HUES48 (cell line): ENCODE measurements around the gene HBZ.
"Not testable (repeated sequence)": the region's sequence is repeated elsewhere in the genome, so short reads cannot be mapped to it uniquely, and the experiment has no call there.

ENCODE experiments used
- H3K27ac ChIP-seq: one replicate; pipeline ENCODE4 v1.7.0; 2013; ENCODE audit warnings: low read depth, low read length, inconsistent platforms
- H3K27me3 ChIP-seq: 2 replicates; pipeline ENCODE4 v1.6.1; 2013; ENCODE audit warnings: mild to moderate bottlenecking, low read length; ENCODE audit not compliant: control insufficient read depth, insufficient read depth
- H3K36me3 ChIP-seq: 2 replicates; pipeline ENCODE4 v1.6.1; 2013; ENCODE audit warnings: low read length; ENCODE audit not compliant: control insufficient read depth, insufficient read depth
- H3K4me1 ChIP-seq: 2 replicates; pipeline ENCODE4 v1.6.1; 2013; ENCODE audit warnings: mild to moderate bottlenecking, low read length; ENCODE audit not compliant: control insufficient read depth, insufficient read depth
- H3K4me3 ChIP-seq: 2 replicates; pipeline ENCODE4 v1.5.1; 2013; ENCODE audit warnings: mild to moderate bottlenecking, low read depth, low read length
- H3K9ac ChIP-seq: 2 replicates; pipeline ENCODE4 v1.6.1; 2013; ENCODE audit warnings: mild to moderate bottlenecking, low read depth, low read length, moderate library complexity
- H3K9me3 ChIP-seq: 2 replicates; pipeline ENCODE4 v1.6.1; 2013; ENCODE audit warnings: low read length; ENCODE audit not compliant: control insufficient read depth, insufficient read depth

Gene HBZ

DNA sequence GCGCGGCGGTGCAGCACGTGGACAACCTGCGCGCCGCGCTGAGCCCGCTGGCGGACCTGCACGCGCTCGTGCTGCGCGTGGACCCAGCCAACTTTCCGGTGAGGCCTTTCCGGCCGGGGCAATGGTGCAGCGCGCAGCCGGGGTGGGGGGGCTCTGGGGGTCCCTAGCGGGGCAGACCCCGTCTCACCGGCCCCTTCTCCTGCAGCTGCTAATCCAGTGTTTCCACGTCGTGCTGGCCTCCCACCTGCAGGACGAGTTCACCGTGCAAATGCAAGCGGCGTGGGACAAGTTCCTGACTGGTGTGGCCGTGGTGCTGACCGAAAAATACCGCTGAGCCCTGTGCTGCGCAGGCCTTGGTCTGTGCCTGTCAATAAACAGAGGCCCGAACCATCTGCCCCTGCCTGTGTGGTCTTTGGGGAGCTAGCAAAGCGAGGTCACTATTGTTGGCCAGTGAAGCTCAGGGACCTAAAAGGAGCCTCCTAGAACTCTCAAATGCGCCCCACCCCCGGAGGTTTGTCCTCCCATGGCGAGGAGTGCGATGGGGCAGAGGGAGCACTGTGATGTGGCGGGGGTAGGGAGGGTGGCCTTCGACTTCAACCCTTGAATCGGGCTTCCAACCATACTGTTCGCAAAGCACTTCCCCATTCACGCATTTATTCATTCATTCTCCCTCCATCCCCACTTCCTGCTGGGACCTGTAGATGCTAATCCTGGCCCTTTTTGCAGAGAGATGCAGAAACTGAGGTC lies 14.1 kb downstream of the HBZ start:
- Histone ChIP-seq H3K27me3 (peaks cover 74% of the 10 kb centered on the region), H3K27ac (no peak overlapping the region), H3K4me3 (peak overlapping the region; percentile 51; the same call in 1 of the 2 replicates), H3K36me3 (no peaks in the 10 kb centered on the region), H3K9me3 (no peaks in the 10 kb centered on the region), H3K4me1 (peaks cover 15% of the 10 kb centered on the region), H3K9ac (no peak overlapping the region)

DNA sequence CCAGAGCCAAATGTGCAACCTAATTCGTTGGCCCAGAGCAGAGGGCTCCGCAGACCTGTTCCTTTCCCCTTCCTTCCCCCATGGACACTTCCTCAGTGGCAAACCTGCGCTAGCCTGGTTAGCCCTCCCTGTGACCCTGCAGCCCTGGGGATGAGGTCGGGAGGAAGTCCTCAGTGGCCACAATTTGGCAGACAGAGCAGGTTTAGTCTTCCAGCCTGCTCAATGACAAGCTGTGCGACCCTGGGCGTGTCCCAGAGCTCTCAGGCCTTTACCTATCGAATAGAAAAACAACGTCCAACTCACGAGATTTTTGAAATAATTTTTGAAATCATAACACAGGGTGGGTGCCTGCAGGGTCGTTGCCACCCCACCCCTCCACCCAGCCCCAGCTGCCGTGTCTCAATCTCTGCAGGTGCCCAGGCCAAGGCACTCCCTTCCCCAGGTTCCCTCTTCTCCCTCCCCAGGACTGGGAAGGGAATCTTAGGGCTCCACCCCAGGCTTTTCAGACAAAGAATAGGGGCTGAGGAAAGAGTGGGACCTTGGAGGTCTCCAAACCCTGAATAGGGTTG lies 14.8 kb downstream of the HBZ start:
- no peaks in the 10 kb centered on the region for H3K9me3 ChIP-seq
- H3K27me3 ChIP-seq, result peaks cover 80% of the 10 kb centered on the region
- H3K27ac ChIP-seq, result no peak overlapping the region
- no peak overlapping the region; the same call in 1 of the 2 replicates for H3K4me3 ChIP-seq
- peaks cover 15% of the 10 kb centered on the region for H3K4me1 ChIP-seq
- no peaks in the 10 kb centered on the region for H3K36me3 ChIP-seq
- H3K9ac ChIP-seq, result no peak overlapping the region

DNA sequence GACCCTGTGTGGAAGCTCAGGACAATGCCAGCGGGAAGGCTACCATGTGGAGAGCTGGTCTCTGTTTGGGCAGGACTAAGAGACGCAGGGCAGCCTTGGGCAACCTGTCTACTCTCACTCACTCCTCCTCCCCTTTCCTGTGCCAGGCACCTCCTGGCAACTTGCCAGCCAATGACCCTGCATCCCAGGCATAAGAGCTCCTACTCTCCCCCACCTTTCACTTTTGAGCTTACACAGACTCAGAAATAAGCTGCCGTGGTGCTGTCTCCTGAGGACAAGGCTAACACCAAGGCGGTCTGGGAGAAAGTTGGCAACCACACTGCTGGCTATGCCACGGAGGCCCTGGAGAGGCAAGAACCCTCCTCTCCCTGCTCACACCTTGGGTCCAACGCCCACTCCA lies 16.0 kb downstream of the HBZ start:
- Histone ChIP-seq H3K27ac (no peak overlapping the region), H3K9me3 (no peaks in the 10 kb centered on the region), H3K9ac (no peak overlapping the region), H3K4me3 (no peak overlapping the region), H3K36me3 (no peaks in the 10 kb centered on the region), H3K27me3 (peaks cover 78% of the 10 kb centered on the region), H3K4me1 (peaks cover 15% of the 10 kb centered on the region)

DNA sequence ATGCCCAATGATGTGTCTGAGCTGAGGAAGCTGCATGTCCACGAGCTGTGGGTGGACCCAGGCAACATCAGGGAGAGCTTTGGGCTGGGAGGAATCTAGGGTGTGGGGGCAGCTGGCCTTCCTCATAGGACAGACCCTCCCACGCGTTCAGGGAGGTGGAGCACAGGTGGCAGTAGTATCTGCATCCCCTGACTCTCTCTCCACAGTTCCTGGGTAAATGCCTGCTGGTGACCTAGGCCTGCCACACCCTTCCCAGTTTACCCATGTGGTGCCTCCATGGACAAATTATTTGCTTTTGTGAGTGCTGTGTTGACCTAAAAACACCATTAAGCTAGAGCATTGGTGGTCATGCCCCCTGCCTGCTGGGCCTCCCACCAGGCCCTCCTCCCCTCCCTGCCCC lies 16.6 kb downstream of the HBZ start:
- H3K9me3 ChIP-seq, result no peaks in the 10 kb centered on the region
- no peaks in the 10 kb centered on the region for H3K36me3 ChIP-seq
- H3K9ac ChIP-seq, result no peak overlapping the region
- H3K27ac ChIP-seq, result no peak overlapping the region
- H3K4me1 ChIP-seq, result peaks cover 15% of the 10 kb centered on the region
- peaks cover 80% of the 10 kb centered on the region for H3K27me3 ChIP-seq
- H3K4me3 ChIP-seq, result no peak overlapping the region

DNA sequence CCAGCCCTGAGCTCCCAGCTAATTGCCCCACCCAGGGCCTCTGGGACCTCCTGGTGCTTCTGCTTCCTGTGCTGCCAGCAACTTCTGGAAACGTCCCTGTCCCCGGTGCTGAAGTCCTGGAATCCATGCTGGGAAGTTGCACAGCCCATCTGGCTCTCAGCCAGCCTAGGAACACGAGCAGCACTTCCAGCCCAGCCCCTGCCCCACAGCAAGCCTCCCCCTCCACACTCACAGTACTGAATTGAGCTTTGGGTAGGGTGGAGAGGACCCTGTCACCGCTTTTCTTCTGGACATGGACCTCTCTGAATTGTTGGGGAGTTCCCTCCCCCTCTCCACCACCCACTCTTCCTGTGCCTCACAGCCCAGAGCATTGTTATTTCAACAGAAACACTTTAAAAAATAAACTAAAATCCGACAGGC lies 17.7 kb downstream of the HBZ start:
- not testable (repeated sequence) for H3K27ac ChIP-seq, H3K9me3 ChIP-seq, H3K36me3 ChIP-seq, H3K9ac ChIP-seq, H3K4me3 ChIP-seq
- peaks cover 88% of the 10 kb centered on the region for H3K27me3 ChIP-seq
- H3K4me1 ChIP-seq, result peaks cover 17% of the 10 kb centered on the region

DNA sequence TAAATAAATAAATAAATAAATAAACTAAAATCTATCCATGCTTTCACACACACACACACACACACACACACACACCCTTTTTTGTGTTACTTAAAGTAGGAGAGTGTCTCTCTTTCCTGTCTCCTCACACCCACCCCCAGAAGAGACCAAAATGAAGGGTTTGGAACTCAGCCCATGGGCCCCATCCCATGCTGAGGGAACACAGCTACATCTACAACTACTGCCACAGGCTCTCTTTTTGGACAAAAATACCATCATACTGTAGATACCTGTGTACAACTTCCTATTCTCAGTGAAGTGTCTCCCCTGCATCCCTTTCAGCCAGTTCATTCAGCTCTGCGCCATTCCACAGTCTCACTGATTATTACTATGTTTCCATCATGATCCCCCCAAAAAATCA lies 18.3 kb downstream of the HBZ start:
- Histone ChIP-seq H3K4me3 (no peak overlapping the region), H3K27me3 (peaks cover 88% of the 10 kb centered on the region), H3K27ac (no peak overlapping the region), H3K9ac (no peak overlapping the region), H3K4me1 (peaks cover 17% of the 10 kb centered on the region), H3K9me3 (no peaks in the 10 kb centered on the region), H3K36me3 (no peaks in the 10 kb centered on the region)

DNA sequence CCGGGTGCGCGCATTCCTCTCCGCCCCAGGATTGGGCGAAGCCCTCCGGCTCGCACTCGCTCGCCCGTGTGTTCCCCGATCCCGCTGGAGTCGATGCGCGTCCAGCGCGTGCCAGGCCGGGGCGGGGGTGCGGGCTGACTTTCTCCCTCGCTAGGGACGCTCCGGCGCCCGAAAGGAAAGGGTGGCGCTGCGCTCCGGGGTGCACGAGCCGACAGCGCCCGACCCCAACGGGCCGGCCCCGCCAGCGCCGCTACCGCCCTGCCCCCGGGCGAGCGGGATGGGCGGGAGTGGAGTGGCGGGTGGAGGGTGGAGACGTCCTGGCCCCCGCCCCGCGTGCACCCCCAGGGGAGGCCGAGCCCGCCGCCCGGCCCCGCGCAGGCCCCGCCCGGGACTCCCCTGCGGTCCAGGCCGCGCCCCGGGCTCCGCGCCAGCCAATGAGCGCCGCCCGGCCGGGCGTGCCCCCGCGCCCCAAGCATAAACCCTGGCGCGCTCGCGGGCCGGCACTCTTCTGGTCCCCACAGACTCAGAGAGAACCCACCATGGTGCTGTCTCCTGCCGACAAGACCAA lies 20.0 kb downstream of the HBZ start, which contains the start of gene HBA2:
HBA2 (plus strand) TSS at position 503 of the 568 bp plus-strand sequence; CDS start at position 540, 37 bp downstream.
- H3K9me3 ChIP-seq, H3K4me1 ChIP-seq, H3K36me3 ChIP-seq, H3K9ac ChIP-seq, H3K4me3 ChIP-seq, H3K27ac ChIP-seq: not testable (repeated sequence)
- H3K27me3 ChIP-seq, result peaks cover 83% of the 10 kb centered on the region

DNA sequence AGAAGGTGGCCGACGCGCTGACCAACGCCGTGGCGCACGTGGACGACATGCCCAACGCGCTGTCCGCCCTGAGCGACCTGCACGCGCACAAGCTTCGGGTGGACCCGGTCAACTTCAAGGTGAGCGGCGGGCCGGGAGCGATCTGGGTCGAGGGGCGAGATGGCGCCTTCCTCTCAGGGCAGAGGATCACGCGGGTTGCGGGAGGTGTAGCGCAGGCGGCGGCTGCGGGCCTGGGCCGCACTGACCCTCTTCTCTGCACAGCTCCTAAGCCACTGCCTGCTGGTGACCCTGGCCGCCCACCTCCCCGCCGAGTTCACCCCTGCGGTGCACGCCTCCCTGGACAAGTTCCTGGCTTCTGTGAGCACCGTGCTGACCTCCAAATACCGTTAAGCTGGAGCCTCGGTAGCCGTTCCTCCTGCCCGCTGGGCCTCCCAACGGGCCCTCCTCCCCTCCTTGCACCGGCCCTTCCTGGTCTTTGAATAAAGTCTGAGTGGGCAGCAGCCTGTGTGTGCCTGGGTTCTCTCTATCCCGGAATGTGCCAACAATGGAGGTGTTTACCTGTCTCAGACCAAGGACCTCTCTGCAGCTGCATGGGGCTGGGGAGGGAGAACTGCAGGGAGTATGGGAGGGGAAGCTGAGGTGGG lies 20.9 kb downstream of the HBZ start:
- not testable (repeated sequence) for H3K27ac ChIP-seq, H3K4me1 ChIP-seq, H3K36me3 ChIP-seq, H3K9me3 ChIP-seq, H3K4me3 ChIP-seq, H3K9ac ChIP-seq
- H3K27me3 ChIP-seq, result peaks cover 83% of the 10 kb centered on the region

DNA sequence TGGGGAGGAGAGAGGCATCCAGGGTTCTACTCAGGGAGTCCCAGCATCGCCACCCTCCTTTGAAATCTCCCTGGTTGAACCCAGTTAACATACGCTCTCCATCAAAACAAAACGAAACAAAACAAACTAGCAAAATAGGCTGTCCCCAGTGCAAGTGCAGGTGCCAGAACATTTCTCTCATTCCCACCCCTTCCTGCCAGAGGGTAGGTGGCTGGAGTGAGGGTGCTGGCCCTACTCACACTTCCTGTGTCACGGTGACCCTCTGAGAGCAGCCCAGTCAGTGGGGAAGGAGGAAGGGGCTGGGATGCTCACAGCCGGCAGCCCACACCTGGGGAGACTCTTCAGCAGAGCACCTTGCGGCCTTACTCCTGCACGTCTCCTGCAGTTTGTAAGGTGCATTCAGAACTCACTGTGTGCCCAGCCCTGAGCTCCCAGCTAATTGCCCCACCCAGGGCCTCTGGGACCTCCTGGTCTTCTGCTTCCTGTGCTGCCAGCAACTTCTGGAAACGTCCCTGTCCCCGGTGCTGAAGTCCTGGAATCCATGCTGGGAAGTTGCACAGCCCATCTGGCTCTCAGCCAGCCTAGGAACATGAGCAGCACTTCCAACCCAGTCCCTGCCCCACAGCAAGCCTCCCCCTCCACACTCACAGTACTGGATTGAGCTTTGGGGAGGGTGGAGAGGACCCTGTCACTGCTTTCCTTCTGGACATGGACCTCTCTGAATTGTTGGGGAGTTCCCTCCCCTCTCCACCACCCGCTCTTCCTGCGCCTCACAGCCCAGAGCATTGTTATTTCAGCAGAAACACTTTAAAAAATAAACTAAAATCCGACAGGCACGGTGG lies 21.7 kb downstream of the HBZ start:
- H3K36me3 ChIP-seq, H3K4me1 ChIP-seq, H3K9ac ChIP-seq, H3K4me3 ChIP-seq, H3K27ac ChIP-seq, H3K9me3 ChIP-seq: not testable (repeated sequence)
- H3K27me3 ChIP-seq, result peaks cover 83% of the 10 kb centered on the region

DNA sequence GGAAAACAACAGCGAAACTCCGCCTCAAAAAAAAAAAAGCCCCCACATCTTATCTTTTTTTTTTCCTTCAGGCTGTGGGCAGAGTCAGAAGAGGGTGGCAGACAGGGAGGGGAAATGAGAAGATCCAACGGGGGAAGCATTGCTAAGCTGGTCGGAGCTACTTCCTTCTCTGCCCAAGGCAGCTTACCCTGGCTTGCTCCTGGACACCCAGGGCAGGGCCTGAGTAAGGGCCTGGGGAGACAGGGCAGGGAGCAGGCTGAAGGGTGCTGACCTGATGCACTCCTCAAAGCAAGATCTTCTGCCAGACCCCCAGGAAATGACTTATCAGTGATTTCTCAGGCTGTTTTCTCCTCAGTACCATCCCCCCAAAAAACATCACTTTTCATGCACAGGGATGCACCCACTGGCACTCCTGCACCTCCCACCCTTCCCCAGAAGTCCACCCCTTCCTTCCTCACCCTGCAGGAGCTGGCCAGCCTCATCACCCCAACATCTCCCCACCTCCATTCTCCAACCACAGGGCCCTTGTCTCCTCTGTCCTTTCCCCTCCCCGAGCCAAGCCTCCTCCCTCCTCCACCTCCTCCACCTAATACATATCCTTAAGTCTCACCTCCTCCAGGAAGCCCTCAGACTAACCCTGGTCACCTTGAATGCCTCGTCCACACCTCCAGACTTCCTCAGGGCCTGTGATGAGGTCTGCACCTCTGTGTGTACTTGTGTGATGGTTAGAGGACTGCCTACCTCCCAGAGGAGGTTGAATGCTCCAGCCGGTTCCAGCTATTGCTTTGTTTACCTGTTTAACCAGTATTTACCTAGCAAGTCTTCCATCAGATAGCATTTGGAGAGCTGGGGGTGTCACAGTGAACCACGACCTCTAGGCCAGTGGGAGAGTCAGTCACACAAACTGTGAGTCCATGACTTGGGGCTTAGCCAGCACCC lies 22.8 kb downstream of the HBZ start:
- Histone ChIP-seq H3K4me1 (0 out of 2 replicates have a peak, but pooled peaks cover 3% of the 10 kb centered on the region), H3K4me3 (no peak overlapping the region), H3K36me3 (no peaks in the 10 kb centered on the region), H3K9me3 (no peaks in the 10 kb centered on the region), H3K9ac (no peak overlapping the region), H3K27ac (no peak overlapping the region), H3K27me3 (peaks cover 85% of the 10 kb centered on the region)
